K562 (cell line): Measurements from ENCODE around the gene MTERF4. TPM values are rescaled to one million over a fixed set of nuclear protein-coding genes. Genes with fewer than 3 reads are reported as not detected.
A peak's percentile ranks its signal among the peaks of the same experiment; 100 is the strongest.

Experiments used
- BRD9 ChIP-seq: fragments of 450-650 bp; IDR thresholded peaks from 2 replicates; pipeline ENCODE4 v1.6.1; 2018; ENCODE audit warnings: low read depth; ENCODE audit not compliant: partially characterized antibody
- ELF1 ChIP-seq: fragments of 200-800 bp; sonication (Bioruptor generic); IDR thresholded peaks from 2 replicates; pipeline ENCODE4 v1.6.1; 2016; ENCODE audit warnings: missing genetic modification characterization, missing compliant biosample characterization
- IFI16 ChIP-seq: fragments of 250-450 bp; sonication (Bioruptor Pico); IDR thresholded peaks from 2 replicates; pipeline ENCODE4 v2.1.2; 2022; ENCODE audit warnings: mild to moderate bottlenecking, inconsistent platforms
- IRF9 ChIP-seq: fragments of 450-650 bp; IDR thresholded peaks from 2 replicates; pipeline ENCODE4 v1.6.1; 2016; ENCODE audit warnings: missing biosample characterization, missing genetic modification characterization
- KLF16 ChIP-seq: IDR thresholded peaks from 2 replicates; pipeline ENCODE4 v1.6.1; 2016; ENCODE audit warnings: antibody characterized with exemption
- OTX1 ChIP-seq: fragments of 450-650 bp; formaldehyde crosslinking; IDR thresholded peaks from 2 replicates; pipeline ENCODE4 v1.4.0; 2022; ENCODE audit warnings: mild to moderate bottlenecking
- PHB2 ChIP-seq: fragments of 450-650 bp; IDR thresholded peaks from 2 replicates; pipeline ENCODE4 v1.6.1; 2017; ENCODE audit warnings: low read depth
- PHF20 ChIP-seq: fragments of 450-650 bp; IDR thresholded peaks from 2 replicates; pipeline ENCODE4 v1.6.1; 2018; ENCODE audit not compliant: partially characterized antibody
- POLR2AphosphoS5 ChIP-seq: IDR thresholded peaks from 2 replicates; pipeline ENCODE4 v1.6.1; 2011; ENCODE audit warnings: mild to moderate bottlenecking, low read depth, low read length, moderate library complexity; ENCODE audit not compliant: control insufficient read depth, insufficient read depth
- POU5F1 ChIP-seq: fragments of 150-350 bp; IDR thresholded peaks from 2 replicates; pipeline ENCODE4 v1.6.1; 2014; ENCODE audit warnings: borderline replicate concordance, low read length, low read depth, mild to moderate bottlenecking; ENCODE audit not compliant: partially characterized antibody
- SRF ChIP-seq, 2 experiments: fragments of 250-450, 450-650 bp in 1 of 2; sonication (Bioruptor Pico) in 1 of 2; sonication (generic) in 1 of 2; formaldehyde crosslinking; IDR thresholded peaks; 2 replicates each; pipeline versions ENCODE4 v1.5.0 to v1.5.1; 2020 to 2022; ENCODE audit warnings: mild to moderate bottlenecking in 1 of 2, missing genetic modification reagents in 1 of 2
- STAG1 ChIP-seq: sonication (generic); formaldehyde crosslinking; IDR thresholded peaks from 2 replicates; pipeline ENCODE4 v1.5.0; 2020; ENCODE audit warnings: missing genetic modification reagents, borderline replicate concordance
- TAL1 ChIP-seq: fragments of 450-650 bp; IDR thresholded peaks from 2 replicates; pipeline ENCODE4 v1.6.1; 2016; ENCODE audit warnings: mild to moderate bottlenecking
- TARDBP ChIP-seq: fragments of 450-650 bp; IDR thresholded peaks from 2 replicates; pipeline ENCODE4 v1.6.1; 2016
- TFAP4 ChIP-seq: sonication (generic); formaldehyde crosslinking; IDR thresholded peaks from 2 replicates; pipeline ENCODE4 v1.8.0; 2022; ENCODE audit warnings: missing genetic modification reagents, mild to moderate bottlenecking, moderate library complexity, borderline replicate concordance
- ZBTB43 ChIP-seq: sonication (generic); formaldehyde crosslinking; IDR thresholded peaks from 2 replicates; pipeline ENCODE4 v1.8.0; 2023; ENCODE audit warnings: mild to moderate bottlenecking, missing genetic modification reagents
- ZBTB8A ChIP-seq: fragments of 450-650 bp; IDR thresholded peaks from 2 replicates; pipeline ENCODE4 v1.6.1; 2018; ENCODE audit warnings: mild to moderate bottlenecking, moderate library complexity; ENCODE audit not compliant: partially characterized antibody
- ZNF778 ChIP-seq: fragments of 450-650 bp; formaldehyde crosslinking; IDR thresholded peaks from 2 replicates; pipeline ENCODE4 v1.4.0; 2020; ENCODE audit warnings: mild to moderate bottlenecking, moderate library complexity
- polyA plus RNA-seq, 8 experiments: library from polyadenylated mRNA; depleted of rRNA in 4 of 8; stranded (reverse) in 5 of 8; unstranded in 3 of 8; fragments of >200 nt; fragmentation: Nextera tagmentation in 2 of 8; fragmentation: Illumina TruSeq in 1 of 8; extraction: Ambion mirVana in 2 of 8; extraction: Trizol in 1 of 8; gene quantifications; 2 replicates each; pipeline versions ENCODE4 v1.2.1 to v1.2.3, GENCODE V29; 2011 to 2014; ENCODE audit warnings: inconsistent platforms in 1 of 8, missing spikeins in 1 of 8
- total RNA-seq, 7 experiments: library from RNA; depleted of rRNA in 6 of 7; stranded (reverse); fragments of >200 nt in 6 of 7; fragmentation: Illumina TruSeq in 2 of 7; extraction: Trizol in 2 of 7; gene quantifications; 2 replicates each; pipeline versions ENCODE4 v1.2.1 to v1.2.3, GENCODE V29; 2011 to 2021; ENCODE audit warnings: low replicate concordance in 1 of 7
- TF ChIP-seq, protein P1 (sequence below): fragments of 200-400 bp; formaldehyde crosslinking; IDR thresholded peaks from 2 replicates; pipeline ENCODE4 v1.6.1; 2017; ENCODE audit warnings: mild to moderate bottlenecking, low read depth, low read length, moderate library complexity
- TF ChIP-seq, protein P2 (sequence below), 2 experiments: IDR thresholded peaks; 2 replicates each; pipeline ENCODE4 v1.6.1; 2012; ENCODE audit warnings: improper control_type of control experiment in 2 of 2, low read depth in 2 of 2, low read length in 2 of 2, borderline replicate concordance in 1 of 2

Gene MTERF4
- total and polyA plus RNA-seq, 9 of the 15 experiments (the other 6 are each of a cell fraction or from before 2014, with no cell fraction given), result 15.3 to 29.6 (median 21.2) TPM

DNA sequence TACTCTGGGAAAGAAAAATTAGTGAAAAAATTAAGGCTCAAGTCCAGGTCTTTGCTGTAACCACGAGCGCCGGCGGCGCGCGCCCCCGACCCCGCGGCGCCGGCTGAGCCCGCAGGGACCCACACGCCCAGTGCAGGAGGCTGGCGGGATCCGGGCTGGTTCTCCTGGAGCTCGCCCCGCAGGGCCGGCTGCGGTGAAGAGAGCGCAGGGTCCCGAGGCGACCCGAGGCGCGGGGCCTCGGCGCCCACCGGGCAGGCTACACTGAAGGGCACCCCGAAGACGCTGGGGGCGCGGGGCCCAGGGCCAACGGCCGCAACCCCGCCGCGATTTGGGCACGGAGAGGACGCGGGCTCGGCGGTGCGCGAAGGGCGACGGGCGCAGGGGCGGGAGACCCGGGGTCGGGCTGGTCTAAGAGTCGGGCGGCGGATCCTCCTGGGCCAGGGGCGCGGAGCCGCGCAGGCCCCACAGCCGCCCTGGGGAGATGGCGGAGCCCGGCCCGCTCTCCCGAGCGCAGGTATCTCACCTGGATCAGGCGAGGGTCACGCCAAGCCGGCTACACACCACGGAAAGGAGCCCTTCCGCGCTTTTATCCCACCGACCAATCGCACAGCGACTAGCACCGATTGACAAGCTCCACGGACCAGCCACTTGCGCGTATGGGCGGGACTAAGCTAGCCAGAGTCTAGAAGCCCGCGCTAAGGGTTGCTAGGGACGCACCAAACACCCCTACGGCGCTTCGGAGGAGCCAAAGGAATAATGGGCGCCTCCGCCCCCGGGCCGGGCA, 47.0 kb upstream of the MTERF4 start, which contains the start of gene PASK (continued):
- TF ChIP-seq, protein P1, sequence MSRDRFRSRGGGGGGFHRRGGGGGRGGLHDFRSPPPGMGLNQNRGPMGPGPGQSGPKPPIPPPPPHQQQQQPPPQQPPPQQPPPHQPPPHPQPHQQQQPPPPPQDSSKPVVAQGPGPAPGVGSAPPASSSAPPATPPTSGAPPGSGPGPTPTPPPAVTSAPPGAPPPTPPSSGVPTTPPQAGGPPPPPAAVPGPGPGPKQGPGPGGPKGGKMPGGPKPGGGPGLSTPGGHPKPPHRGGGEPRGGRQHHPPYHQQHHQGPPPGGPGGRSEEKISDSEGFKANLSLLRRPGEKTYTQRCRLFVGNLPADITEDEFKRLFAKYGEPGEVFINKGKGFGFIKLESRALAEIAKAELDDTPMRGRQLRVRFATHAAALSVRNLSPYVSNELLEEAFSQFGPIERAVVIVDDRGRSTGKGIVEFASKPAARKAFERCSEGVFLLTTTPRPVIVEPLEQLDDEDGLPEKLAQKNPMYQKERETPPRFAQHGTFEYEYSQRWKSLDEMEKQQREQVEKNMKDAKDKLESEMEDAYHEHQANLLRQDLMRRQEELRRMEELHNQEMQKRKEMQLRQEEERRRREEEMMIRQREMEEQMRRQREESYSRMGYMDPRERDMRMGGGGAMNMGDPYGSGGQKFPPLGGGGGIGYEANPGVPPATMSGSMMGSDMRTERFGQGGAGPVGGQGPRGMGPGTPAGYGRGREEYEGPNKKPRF, result no peak
- TF ChIP-seq ELF1 (tag), result 0 out of 2 replicates have a peak, but pooled peaks have one; percentile 41
- TF ChIP-seq, protein P2, sequence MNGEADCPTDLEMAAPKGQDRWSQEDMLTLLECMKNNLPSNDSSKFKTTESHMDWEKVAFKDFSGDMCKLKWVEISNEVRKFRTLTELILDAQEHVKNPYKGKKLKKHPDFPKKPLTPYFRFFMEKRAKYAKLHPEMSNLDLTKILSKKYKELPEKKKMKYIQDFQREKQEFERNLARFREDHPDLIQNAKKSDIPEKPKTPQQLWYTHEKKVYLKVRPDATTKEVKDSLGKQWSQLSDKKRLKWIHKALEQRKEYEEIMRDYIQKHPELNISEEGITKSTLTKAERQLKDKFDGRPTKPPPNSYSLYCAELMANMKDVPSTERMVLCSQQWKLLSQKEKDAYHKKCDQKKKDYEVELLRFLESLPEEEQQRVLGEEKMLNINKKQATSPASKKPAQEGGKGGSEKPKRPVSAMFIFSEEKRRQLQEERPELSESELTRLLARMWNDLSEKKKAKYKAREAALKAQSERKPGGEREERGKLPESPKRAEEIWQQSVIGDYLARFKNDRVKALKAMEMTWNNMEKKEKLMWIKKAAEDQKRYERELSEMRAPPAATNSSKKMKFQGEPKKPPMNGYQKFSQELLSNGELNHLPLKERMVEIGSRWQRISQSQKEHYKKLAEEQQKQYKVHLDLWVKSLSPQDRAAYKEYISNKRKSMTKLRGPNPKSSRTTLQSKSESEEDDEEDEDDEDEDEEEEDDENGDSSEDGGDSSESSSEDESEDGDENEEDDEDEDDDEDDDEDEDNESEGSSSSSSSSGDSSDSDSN (IDR thresholded peaks at IDR 0.05; ENCODE audit: borderline replicate concordance in 1 of 2, low read depth in 2 of 2, low read length in 2 of 2), result peak; percentile 20 to 26; a peak in 1 of 4 replicates
- no peak for TF ChIP-seq IFI16 (CRISPR knock-in tag)
- TF ChIP-seq POU5F1, result no peak
- TF ChIP-seq TFAP4, result no peak
- no peak for TF ChIP-seq TARDBP
- TF ChIP-seq TAL1, result no peak
- TF ChIP-seq POLR2AphosphoS5, result no peak
- TF ChIP-seq KLF16, result 0 out of 2 replicates have a peak, but pooled peaks have one; percentile 16
- no peak for TF ChIP-seq BRD9
- TF ChIP-seq IRF9, result no peak
- no peak for TF ChIP-seq STAG1 (CRISPR knock-in tag)
- TF ChIP-seq PHB2, result no peak
- TF ChIP-seq ZBTB8A, result no peak
- TF ChIP-seq OTX1, result no peak
- TF ChIP-seq ZNF778 (CRISPR knock-in tag), result no peak
- no peak for TF ChIP-seq ZBTB43
- TF ChIP-seq SRF (CRISPR knock-in tag; IDR thresholded peaks at IDR 0.05), result no peak
- peak; percentile 48 for TF ChIP-seq PHF20
